ENCODE results near the gene RASAL1.

RASAL1 gene

DNA sequence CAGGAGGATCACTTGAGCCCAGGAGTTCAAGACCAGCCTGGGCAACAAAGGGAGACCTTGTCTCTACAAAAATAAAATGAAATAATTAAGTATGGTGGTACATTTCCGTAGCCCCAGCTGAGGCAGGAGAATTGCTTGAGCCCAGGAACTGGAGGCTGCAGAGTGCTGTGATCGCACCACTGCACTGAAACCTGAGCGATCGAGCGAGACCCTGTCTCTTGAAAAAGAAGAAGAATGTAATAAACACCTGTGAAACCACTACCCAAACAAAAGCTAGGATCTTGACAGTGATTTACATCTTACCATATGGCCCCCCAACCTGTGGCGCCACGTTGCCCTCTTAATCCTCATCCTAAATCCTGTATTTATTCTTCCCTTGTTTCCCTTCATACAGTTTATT, 84.8 kb downstream of the RASAL1 start:
- no peak for TF ChIP-seq TAF1 (IDR thresholded peaks at IDR 0.05; ENCODE audit: borderline replicate concordance, insufficient read depth, low read length)
- no peak for TF ChIP-seq FOXP2 (optimal IDR thresholded peaks at IDR 0.05; ENCODE audit: borderline replicate concordance, extremely low read depth, extremely low read length, insufficient read depth)
- TF ChIP-seq REST (IDR thresholded peaks at IDR 0.05; ENCODE audit: insufficient read depth in 1 of 2, low read depth in 2 of 2, low read length in 2 of 2) = no peak
- TF ChIP-seq POLR2AphosphoS5 (IDR thresholded peaks at IDR 0.05; ENCODE audit: low read depth, low read length) = no peak
- no peak for TF ChIP-seq SIN3A (IDR thresholded peaks at IDR 0.05; ENCODE audit: borderline replicate concordance, insufficient read depth, low read length)

DNA sequence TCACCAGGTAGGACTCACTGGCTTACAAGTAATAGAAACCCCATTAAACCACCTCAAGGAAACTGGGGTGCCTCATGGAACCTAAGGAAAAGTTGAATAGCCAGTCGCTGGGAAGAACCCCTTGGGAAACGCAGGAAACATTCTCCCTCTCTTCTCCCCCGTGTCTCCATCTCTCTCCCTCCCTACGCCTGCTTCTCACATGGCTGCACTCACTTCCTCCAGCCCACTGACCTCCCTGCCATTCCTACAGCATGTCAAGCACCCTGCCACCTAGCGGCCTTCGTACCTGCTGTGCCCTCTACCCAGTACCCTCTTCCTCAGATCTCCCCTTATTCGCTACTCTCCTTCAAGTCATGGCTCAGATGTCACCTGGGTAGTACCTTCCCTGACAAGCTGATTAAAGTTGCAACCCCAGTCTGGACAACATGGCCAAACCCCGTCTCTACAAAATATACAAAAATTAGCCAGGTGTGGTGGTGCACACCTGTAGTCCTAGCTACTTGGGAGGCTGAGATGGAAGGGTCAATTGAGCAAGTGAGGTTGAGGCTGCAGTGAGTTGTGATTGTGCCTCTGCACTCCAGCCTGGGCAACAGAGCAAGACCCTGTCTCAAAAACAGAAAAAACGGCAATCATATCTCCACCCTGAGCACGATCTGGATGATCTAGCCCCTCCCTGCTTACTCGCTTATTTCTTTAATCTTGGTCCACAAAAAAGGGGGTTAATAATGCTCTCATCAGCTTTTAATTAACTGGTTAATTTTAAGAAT, 85.4 kb downstream of the RASAL1 start:
- TF ChIP-seq REST (IDR thresholded peaks at IDR 0.05; ENCODE audit: insufficient read depth in 1 of 2, low read depth in 2 of 2, low read length in 2 of 2) (no peak), TAF1 (IDR thresholded peaks at IDR 0.05; ENCODE audit: borderline replicate concordance, insufficient read depth, low read length) (no peak)

Data from PFSK-1 (cell line).